Caco-2 (cell line): Measurements from ENCODE around the gene TMEM50B. TPM values are rescaled to one million over a fixed set of nuclear protein-coding genes. Genes with fewer than 3 reads are reported as not detected.

Source experiments
- BruUV-seq: library from RNA; stranded (reverse); fragments of 400-500 nt; replicated peaks from 2 replicates; lab custom pipeline; 2021; lab: Mats Ljungman, UMichigan
- CTCF ChIA-PET: fragments of 300-600 bp; sonication (Branson Sonifier 250); formaldehyde crosslinking; loops from one replicate; lab custom pipeline; 2022; ENCODE audit warnings: antibody characterized with exemption; lab: Charles Lee
- POLR2A ChIA-PET: fragments of 300-600 bp; sonication (Branson Sonifier 250); formaldehyde crosslinking; loops from one replicate; lab custom pipeline; 2022; ENCODE audit warnings: antibody characterized with exemption; lab: Charles Lee
- DNase-seq, 2 experiments: peaks; one replicate each; pipeline versions ENCODE4 v3.0.0 to v3.0.0-alpha.2; 2020 to 2022
- H3K27me3 ChIP-seq: replicated peaks from 2 replicates; pipeline ENCODE4 v1.6.0; 2011; ENCODE audit warnings: low read length; ENCODE audit not compliant: control insufficient read depth, insufficient read depth
- H3K36me3 ChIP-seq: 2 replicates; pipeline ENCODE4 v1.5.1; 2011; ENCODE audit warnings: low read length; ENCODE audit not compliant: control insufficient read depth, insufficient read depth
- H3K4me1 ChIP-seq: fragments of 250-450 bp; sonication (Bioruptor Pico); 2 replicates; pipeline ENCODE4 v1.5.1; 2020; ENCODE audit warnings: mild to moderate bottlenecking
- H3K4me3 ChIP-seq: 2 replicates; pipeline ENCODE4 v1.5.1; 2011; ENCODE audit warnings: low read depth, mild to moderate bottlenecking, control low read depth, low read length
- H3K9me3 ChIP-seq: fragments of 250-450 bp; sonication (Bioruptor Pico); 2 replicates; pipeline ENCODE4 v1.5.1; 2020; ENCODE audit warnings: mild to moderate bottlenecking, moderate library complexity
- H3K27ac Mint-ChIP-seq: one replicate; pipeline ENCODE4 v1.8.0; 2022; ENCODE audit warnings: mixed read lengths; ENCODE audit not compliant: unreplicated experiment
- H3K27me3 Mint-ChIP-seq: one replicate; pipeline ENCODE4 v1.8.0; 2022; ENCODE audit warnings: mixed read lengths; ENCODE audit not compliant: insufficient read depth, unreplicated experiment
- H3K36me3 Mint-ChIP-seq: one replicate; pipeline ENCODE4 v1.8.0; 2022; ENCODE audit warnings: mild to moderate bottlenecking, mixed read lengths; ENCODE audit not compliant: insufficient read depth, unreplicated experiment
- H3K4me1 Mint-ChIP-seq: one replicate; pipeline ENCODE4 v1.8.0; 2022; ENCODE audit warnings: low read depth, mixed read lengths; ENCODE audit not compliant: unreplicated experiment
- H3K4me3 Mint-ChIP-seq: one replicate; pipeline ENCODE4 v1.8.0; 2022; ENCODE audit warnings: mild to moderate bottlenecking, moderate library complexity, mixed read lengths; ENCODE audit not compliant: unreplicated experiment
- H3K9me3 Mint-ChIP-seq: one replicate; pipeline ENCODE4 v1.8.0; 2022; ENCODE audit warnings: mixed read lengths; ENCODE audit not compliant: unreplicated experiment
- CTCF ChIP-seq, 2 experiments: fragments of 200-600 bp in 1 of 2; IDR thresholded peaks; 1 replicate in 1 of 2; 2 replicates in 1 of 2; pipeline versions ENCODE4 v1.5.1 to v1.8.0; 2011 to 2022; ENCODE audit warnings: antibody characterized with exemption in 1 of 2, control low read depth in 1 of 2, inconsistent platforms in 1 of 2, low read depth in 1 of 2, low read length in 1 of 2, mild to moderate bottlenecking in 1 of 2, moderate library complexity in 1 of 2; ENCODE audit not compliant: insufficient read depth in 1 of 2, severe bottlenecking in 1 of 2, unreplicated experiment in 1 of 2
- intact Hi-C: fragments of 100-400 bp; cut with micrococcal nuclease; formaldehyde crosslinking; loops from one replicate; pipeline ENCODE4 v1.10.0; 2022; ENCODE audit not compliant: unreplicated experiment
- total RNA-seq: library from RNA; stranded (reverse); gene quantifications from 2 replicates; pipeline ENCODE4 v1.2.3, GENCODE V29; 2022

Gene TMEM50B
- total RNA-seq, 1 experiment from 2014 or later = 25.9 TPM

DNA sequence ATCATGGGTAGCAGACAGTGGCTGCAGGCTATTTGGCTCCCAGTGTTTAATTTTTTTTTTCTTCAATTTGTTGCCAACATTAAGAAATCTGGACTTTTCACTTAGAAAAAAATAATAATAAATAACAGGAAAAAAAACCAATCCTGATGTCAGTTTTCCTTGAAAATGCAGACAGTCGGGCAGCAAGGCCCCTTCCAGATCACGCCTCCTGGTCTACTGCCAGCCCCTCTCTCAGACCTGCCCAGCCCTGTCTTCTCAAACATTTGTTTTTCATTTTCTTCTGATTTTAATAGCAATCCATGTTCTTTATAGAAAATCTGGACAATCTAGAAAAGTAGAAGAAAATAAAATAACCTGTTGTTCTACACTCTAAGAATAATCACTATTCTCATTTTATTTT is 61.1 kb downstream of the TMEM50B start:
- no TSS peak for BruUV-seq
- Mint-ChIP-seq H3K36me3 (peaks cover 89% of the 10 kb centered on the region), H3K27ac (no peak overlapping the region), H3K9me3 (no peaks in the 10 kb centered on the region), H3K4me3 (no peak overlapping the region), H3K4me1 (peaks cover 14% of the 10 kb centered on the region), H3K27me3 (no peaks in the 10 kb centered on the region)
- peaks cover 2% of the 10 kb centered on the region for H3K36me3 ChIP-seq
- H3K4me1 ChIP-seq = peaks cover 26% of the 10 kb centered on the region
- ChIA-PET CTCF (no interaction called here), POLR2A (no interaction called here)
- DNase-seq = no peak
- intact Hi-C loops = no loop called here
- no peak overlapping the region for H3K4me3 ChIP-seq
- no peak for TF ChIP-seq CTCF (IDR thresholded peaks at IDR 0.05; ENCODE audit: insufficient read depth in 1 of 2, low read depth in 1 of 2, low read length in 1 of 2, severe bottlenecking in 1 of 2, unreplicated experiment in 1 of 2)
- H3K9me3 ChIP-seq = no peaks in the 10 kb centered on the region
- H3K27me3 ChIP-seq = no peaks in the 10 kb centered on the region

DNA sequence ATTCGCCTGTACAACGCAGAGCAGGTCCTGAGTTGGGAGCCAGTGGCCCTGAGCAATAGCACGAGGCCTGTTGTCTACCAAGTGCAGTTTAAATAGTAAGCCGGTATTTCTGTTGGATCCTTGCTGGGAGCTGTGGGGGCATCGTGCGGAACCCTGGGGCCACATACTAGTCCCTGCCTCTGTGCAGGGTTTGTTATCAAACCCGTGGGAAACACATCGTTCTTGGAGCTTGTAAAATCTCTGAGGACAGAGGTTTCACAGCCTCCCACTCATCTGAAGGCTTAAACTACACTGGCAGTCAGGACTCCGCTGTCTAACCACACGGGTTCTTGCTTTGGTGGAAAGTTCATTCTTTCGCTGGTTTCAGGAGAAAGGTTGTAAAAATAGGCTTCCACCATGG is 64.8 kb downstream of the TMEM50B start:
- H3K27ac Mint-ChIP-seq = peak overlapping the region; percentile 61
- peaks cover 84% of the 10 kb centered on the region for H3K36me3 Mint-ChIP-seq
- DNase-seq = no peak
- H3K27me3 Mint-ChIP-seq = no peaks in the 10 kb centered on the region
- no TSS peak for BruUV-seq
- no peak for TF ChIP-seq CTCF (IDR thresholded peaks at IDR 0.05; ENCODE audit: insufficient read depth in 1 of 2, low read depth in 1 of 2, low read length in 1 of 2, severe bottlenecking in 1 of 2, unreplicated experiment in 1 of 2)
- H3K36me3 ChIP-seq = peaks cover 2% of the 10 kb centered on the region
- no peak overlapping the region for H3K4me3 ChIP-seq
- ChIA-PET CTCF (no interaction called here), POLR2A (no interaction called here)
- intact Hi-C loops = no loop called here
- peak overlapping the region; percentile 29 for H3K4me3 Mint-ChIP-seq
- no peaks in the 10 kb centered on the region for H3K27me3 ChIP-seq
- no peaks in the 10 kb centered on the region for H3K9me3 ChIP-seq
- H3K4me1 ChIP-seq = peaks cover 49% of the 10 kb centered on the region
- H3K4me1 Mint-ChIP-seq = peaks cover 34% of the 10 kb centered on the region
- H3K9me3 Mint-ChIP-seq = no peaks in the 10 kb centered on the region

- Histone ChIP-seq H3K27me3 (no peaks in the 10 kb centered on the region), H3K36me3 (peaks cover 2% of the 10 kb centered on the region), H3K9me3 (no peaks in the 10 kb centered on the region), H3K4me1 (peaks cover 52% of the 10 kb centered on the region), H3K4me3 (no peak overlapping the region)
- DNase-seq = no peak
- no TSS peak for BruUV-seq
- H3K9me3 Mint-ChIP-seq = no peaks in the 10 kb centered on the region
- TF ChIP-seq CTCF (IDR thresholded peaks at IDR 0.05; ENCODE audit: insufficient read depth in 1 of 2, low read depth in 1 of 2, low read length in 1 of 2, severe bottlenecking in 1 of 2, unreplicated experiment in 1 of 2) = no peak
- ChIA-PET POLR2A (no interaction called here), CTCF (interaction anchor here (0.5 to 3.1 kb wide), 2 partner anchors 53 to 83 kb away, joined by 3 to 32 read pairs; no protein-coding TSS in a partner anchor)
- peak overlapping the region; percentile 64 for H3K4me3 Mint-ChIP-seq
- intact Hi-C loops = no loop called here
- H3K36me3 Mint-ChIP-seq = peaks cover 82% of the 10 kb centered on the region
- H3K27me3 Mint-ChIP-seq = no peaks in the 10 kb centered on the region
- peak overlapping the region; percentile 93 for H3K27ac Mint-ChIP-seq
- H3K4me1 Mint-ChIP-seq = peaks cover 34% of the 10 kb centered on the region
Observed at GRCh38 chr21:33414068-33414467, 65.7 kb downstream of the TMEM50B start.
